Mammary epithelial cell (primary cell): Measurements from ENCODE around the gene GRIP1.

Experiments
- EZH2 ChIP-seq: IDR thresholded peaks from 2 replicates; pipeline ENCODE4 v1.6.1; 2012; ENCODE audit warnings: low read length, inconsistent platforms, borderline replicate concordance
- TF ChIP-seq, protein P1 (sequence below), 2 donors: IDR thresholded peaks in 1 of 2; conservative IDR thresholded peaks in 1 of 2; 2 replicates each; pipeline ENCODE4 v1.5.1; 2011 to 2012; ENCODE audit warnings: inconsistent platforms in 2 of 2, low read length in 2 of 2, mild to moderate bottlenecking in 2 of 2, control low read depth in 1 of 2, low read depth in 1 of 2; ENCODE audit not compliant: insufficient read depth in 1 of 2; ENCODE audit errors: extremely low read depth in 1 of 2

DNA sequence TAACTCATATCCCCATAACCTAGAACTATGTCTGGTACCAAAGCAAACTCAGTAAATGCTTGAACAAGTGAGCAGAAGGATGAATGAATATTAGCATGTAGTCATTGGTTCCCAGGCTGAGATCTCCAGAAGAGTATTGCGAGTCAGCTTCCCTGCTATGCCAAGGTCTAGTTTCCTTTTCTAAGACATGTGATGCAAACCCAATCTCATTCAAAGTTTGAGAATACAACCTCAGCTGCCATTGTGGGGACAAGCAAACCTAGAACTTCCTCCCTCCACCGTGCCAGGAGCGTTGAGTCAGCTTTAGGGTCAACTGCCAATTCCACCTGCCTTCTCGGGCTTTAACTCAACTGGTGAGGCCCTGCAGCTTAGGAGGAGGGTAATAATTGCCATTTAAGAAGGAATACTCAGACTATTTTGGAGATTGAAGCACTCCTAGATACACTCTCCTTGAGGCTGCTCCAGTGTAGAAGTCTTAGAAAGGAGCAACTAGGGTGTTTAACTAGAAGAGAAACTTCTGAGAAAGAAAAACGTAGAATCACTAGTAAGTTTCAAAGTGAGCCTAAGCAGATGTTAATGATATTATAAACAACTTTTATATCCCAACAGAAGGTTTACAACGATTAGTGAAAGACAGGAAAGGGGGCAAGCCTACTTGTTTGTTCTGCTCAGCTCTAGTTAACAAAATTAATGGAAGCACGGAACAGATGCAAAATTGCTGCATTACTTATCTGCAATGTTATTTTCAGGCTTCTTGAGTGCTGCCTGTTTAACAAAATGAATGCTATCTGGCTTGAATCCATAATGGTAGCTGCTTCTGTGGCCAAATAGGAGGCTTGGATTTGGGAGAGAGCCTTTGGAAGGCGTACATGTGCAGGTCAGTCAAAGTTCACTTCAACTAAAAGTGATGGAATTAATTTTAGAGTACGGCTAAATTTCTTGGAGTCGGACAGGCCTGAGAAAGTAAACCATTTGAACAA is 279.7 kb downstream of the GRIP1 start:
- TF ChIP-seq, protein P1, sequence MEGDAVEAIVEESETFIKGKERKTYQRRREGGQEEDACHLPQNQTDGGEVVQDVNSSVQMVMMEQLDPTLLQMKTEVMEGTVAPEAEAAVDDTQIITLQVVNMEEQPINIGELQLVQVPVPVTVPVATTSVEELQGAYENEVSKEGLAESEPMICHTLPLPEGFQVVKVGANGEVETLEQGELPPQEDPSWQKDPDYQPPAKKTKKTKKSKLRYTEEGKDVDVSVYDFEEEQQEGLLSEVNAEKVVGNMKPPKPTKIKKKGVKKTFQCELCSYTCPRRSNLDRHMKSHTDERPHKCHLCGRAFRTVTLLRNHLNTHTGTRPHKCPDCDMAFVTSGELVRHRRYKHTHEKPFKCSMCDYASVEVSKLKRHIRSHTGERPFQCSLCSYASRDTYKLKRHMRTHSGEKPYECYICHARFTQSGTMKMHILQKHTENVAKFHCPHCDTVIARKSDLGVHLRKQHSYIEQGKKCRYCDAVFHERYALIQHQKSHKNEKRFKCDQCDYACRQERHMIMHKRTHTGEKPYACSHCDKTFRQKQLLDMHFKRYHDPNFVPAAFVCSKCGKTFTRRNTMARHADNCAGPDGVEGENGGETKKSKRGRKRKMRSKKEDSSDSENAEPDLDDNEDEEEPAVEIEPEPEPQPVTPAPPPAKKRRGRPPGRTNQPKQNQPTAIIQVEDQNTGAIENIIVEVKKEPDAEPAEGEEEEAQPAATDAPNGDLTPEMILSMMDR (conservative IDR thresholded peaks at IDR 0.05 in 1 of 2, IDR thresholded peaks at IDR 0.05 in 1 of 2; ENCODE audit: extremely low read depth in 1 of 2, insufficient read depth in 1 of 2, low read depth in 1 of 2, low read length in 2 of 2) = no peak
- no peak for TF ChIP-seq EZH2
